ENCODE measurements around the gene TNFRSF8.
A peak's percentile ranks its signal among the peaks of the same experiment; 100 is the strongest.

The TNFRSF8 gene

DNA sequence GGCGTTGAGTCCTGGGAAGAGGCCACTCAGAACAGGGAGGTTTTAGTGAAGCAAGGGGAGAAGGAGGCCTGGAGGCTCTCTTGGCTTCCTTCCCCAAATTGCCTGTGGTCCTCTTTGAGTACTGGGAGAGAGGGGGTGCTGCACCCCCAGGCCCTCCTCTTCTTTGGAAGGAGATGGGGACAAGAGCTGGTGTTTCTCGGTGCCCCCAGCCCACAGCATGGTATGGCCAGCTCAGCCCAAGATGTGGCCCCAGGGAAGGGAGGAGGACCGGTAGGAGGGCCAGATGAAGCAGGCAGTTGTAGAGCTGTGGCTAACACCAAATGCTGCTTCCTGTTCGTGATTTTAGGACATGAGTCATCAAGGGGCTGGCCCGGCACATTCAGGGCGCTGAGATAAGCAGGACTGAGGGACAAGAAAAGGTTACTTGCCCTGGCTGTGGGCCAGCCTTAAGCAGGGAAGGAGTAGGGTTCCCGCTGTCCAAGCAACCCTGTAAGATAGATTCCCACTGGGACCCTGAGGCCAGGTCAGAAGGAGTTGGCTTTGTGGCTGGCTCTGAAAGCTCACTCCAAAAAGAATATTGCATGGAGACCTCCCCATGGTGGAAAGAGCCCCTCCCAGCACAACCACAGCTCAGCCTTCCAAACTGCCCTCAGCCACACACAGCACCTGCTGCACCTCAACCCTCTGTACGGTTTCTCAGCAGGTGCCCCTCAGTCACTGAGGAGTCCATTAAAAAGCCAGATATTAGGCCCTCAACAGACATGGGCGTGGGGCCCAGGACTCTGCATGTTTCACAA lies 98.8 kb downstream of the TNFRSF8 start:
- peak; percentile 72 to 74 for ATAC-seq

DNA sequence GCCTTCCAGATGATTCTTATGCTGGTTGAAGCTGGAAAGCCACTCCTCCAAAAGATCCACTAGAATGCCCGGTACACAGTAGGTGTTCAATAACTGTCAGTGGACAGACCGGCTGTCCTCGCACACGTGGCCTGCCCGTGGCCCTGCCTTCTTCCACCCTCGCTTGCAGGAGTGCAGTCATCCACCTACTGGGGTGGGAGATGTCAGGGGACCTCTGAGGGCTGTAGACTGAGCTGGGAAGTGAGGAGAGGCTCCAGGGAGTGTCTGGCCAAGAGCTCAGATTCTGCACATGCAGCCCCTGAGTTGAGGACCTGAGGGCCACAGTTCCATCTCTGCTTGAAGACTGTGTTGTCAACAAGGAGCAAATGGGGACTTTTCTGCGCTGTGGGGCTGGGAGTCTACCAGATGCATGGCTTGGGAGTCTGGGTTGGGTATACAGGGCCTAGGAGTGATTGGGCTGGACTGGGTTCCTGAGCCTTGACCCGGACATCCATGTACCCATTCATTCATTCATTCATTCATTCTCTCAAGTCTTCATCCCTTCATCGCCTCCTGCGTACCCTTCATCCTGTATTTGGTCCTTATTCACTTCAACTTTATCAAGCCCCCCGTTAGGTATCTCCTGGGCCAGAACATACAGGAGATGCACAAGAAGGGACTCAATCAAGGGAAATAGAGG lies 99.5 kb downstream of the TNFRSF8 start:
- no peak for ATAC-seq

DNA sequence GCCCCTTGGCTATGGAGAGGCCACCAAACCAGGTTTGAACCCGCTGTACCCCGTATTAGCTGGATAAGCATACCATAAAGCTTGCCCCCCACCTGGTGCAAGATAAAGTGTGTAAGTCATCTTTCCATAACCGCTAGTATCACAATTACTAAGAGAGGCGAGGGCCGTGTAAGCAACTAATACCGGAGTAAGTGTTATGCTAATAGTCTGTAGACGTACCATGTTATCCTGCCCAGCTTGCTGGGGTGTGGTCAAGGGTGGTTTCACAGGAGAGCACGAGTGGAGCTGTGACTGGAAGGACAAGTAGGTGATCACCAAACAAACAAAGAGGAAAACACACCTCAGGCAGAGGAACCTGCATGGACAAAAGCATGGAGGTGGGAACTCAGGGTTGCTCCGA lies 100.1 kb downstream of the TNFRSF8 start:
- peak; percentile 22 to 24 for ATAC-seq

GRCh38 chr1:12164210-12164609 lies 101.1 kb downstream of the TNFRSF8 start:
- no peak for ATAC-seq

DNA sequence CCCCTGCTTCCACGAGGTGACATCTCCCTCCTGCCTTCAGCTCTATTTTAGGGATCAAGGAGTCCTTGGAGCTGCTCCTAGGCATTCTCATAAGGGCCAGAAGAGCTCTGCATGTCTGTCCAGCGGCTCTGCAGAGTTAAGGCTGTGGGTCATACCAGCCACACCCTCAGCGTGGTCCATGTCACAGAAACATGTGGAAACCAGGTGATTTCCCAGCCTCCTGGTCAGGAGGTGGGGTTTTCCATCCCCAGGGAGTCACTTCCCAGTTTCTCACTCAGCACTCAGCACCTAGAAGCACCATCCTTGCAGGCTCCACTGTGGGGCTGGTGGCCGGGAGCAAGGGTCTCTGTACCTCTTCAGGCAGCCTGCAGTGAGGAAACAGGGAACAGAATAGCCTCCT lies 102.2 kb downstream of the TNFRSF8 start:
- ATAC-seq: no peak

DNA sequence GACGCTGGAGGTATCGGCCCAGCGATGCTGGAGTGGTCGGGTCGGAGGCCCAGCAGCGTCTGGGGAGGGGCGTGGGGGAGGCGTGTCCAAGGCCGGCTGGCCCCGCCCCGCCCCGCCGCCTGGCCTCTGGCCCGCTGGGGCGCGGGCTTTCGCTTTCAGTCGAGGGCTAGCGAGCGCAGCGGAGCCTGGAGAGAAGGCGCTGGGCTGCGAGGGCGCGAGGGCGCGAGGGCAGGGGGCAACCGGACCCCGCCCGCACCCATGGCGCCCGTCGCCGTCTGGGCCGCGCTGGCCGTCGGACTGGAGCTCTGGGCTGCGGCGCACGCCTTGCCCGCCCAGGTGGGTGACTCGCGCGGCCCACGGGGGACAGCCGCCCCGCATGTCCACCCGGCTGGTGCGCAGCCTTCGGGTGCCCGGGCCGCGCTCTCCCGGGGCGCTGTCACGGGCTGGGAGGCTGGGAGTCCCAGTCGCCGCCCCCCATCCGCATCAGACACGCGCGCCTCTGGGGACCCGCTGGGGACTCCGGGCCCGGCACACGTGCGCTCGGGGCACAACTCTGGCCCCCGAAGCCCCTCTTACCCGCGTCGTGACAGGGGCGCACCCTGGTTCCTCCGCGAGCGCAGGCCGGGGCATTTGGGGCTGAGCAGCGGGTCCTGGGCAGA lies 103.9 kb downstream of the TNFRSF8 start, which contains the start of gene TNFRSF1B:
TSS of gene TNFRSF1B (plus strand) at position 158 of the 659 bp plus-strand sequence. CDS start at position 259, 101 bp downstream.
- peak; percentile 48 to 51 for ATAC-seq

DNA sequence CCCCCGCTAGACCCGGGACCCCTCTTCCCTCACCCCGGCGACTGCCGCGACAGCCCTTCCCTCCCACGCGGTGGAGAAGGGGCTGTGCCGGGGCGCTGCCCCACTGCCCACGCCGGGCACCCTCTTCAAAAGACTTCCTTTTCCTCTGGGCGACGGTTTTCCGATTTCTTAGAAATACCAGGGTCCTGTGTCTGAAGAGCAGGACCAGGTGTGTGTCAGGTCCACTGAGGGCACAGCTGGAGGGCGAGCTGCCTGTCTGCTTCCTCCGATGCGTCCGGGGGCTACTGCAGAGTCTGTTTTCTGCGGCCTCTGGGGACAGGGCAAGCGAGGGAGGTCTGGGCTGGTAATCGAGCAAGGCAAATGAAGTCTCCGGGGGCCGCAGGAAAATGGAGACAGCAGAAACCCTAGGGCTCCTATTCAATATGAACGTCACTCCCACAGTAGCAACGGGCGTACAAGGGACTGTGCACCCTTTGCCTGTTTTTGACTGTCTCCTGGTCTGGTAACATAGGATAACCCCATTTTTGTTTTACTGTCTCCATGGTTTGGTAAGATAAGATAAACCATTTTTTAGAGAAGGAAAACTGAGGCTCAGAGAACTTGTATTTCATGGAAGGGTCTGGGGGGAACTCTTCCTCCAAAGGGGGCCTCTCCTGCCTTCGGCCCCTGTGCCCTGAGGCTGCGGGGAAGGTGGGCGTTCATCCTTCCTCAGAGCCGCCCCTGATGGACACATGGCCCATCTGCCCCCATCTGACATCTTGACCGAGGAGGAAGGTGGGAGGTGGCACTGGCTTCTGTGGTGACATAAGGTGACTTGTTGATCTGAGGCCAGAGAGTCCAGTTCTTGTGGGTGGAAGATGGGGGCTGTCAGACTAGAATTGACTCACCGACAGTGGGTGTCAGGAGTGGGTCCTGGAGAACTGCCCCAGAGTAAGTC lies 104.7 kb downstream of the TNFRSF8 start:
- ATAC-seq: no peak

- no peak for ATAC-seq
Measured at GRCh38 chr1:12168451-12169160, 105.5 kb downstream of the TNFRSF8 start.

DNA sequence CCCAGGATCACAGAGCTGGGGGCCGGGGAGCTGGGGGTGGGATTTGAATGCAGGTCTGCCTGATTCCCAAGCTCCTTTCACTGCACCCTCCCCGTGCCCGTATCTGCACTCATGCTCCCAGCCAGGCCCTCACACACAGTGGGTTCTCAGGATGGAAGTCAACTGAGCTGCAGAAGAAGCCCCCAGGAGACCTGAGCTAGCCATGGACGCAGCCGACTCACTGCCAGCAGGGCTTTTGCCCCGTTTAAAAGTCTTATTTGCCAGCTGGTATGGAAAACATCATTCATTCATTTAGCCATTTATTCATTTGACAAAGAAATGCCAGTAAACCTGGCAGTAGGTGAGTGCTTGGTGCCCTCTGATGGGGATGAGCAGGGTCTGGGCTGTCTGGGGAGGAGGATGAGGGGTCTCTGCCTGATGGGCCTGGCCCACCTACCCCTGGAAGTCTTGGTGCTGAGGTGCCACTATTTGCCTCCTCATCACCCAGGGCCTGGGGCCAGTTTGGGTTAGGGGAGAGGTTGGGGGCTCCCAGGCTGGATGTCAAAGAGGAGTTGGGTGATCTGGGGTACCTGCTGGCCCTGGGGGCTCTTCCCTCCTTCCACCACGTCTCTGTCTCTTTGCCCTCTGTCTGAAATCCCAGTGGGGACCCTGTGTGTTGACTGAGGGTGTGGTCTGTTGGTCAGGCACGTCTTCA lies 106.5 kb downstream of the TNFRSF8 start:
- ATAC-seq: no peak

- no peak for ATAC-seq
Measured at GRCh38 chr1:12170263-12170671, 107.2 kb downstream of the TNFRSF8 start.

DNA sequence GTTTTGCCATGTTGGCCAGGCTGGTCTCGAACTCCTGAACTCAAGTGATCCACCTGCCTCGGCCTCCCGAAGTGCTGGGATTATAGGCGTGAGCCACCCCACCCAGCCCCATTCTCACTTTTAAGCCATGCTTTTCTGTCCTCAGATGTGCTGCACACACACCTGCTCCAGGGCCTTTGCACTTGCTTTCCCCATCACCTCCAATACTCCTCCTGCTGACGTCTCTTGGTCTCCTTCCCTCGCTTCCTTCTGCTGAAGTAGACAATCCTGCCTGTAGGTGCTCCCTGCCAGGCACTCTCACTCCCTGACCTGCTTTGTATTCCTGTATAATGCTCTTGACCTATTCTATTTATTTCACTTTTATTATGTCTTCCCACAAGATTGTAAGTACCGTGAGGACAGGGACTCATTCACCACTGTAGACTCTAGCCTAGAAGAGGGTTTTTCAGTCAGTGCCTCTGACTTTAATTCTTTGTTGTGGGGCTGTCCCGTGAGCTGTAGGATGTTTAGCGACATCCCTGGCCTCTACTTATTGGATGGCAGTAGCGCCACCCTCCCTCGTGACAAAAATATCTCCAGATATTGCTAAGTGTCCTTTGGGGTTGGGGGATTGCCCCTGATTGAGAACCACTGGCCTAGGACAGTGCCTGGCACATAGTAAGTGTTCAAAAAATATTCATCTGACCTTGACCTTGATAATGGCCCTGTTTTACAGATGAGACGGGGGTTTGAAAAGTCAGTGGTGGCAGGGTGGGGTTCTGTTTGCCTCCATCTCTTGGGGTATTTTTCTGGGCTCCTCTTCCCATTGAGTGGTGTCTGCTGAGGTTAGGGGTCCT lies 108.3 kb downstream of the TNFRSF8 start:
- peak; percentile 53 to 57 for ATAC-seq

GRCh38 chr1:12172042-12172851 lies 109.1 kb downstream of the TNFRSF8 start:
- peak; percentile 9 to 16 for ATAC-seq

- no peak for ATAC-seq
Measured at GRCh38 chr1:12173041-12173509, 110.0 kb downstream of the TNFRSF8 start.

GRCh38 chr1:12173631-12174121 lies 110.6 kb downstream of the TNFRSF8 start:
- peak; percentile 27 to 28 for ATAC-seq

- no peak for ATAC-seq
Measured at GRCh38 chr1:12174924-12175810, 112.1 kb downstream of the TNFRSF8 start.

- ATAC-seq: no peak
Measured at GRCh38 chr1:12176298-12177118, 113.4 kb downstream of the TNFRSF8 start.
